ENCODE measurements around the gene SRPRA.

DNA sequence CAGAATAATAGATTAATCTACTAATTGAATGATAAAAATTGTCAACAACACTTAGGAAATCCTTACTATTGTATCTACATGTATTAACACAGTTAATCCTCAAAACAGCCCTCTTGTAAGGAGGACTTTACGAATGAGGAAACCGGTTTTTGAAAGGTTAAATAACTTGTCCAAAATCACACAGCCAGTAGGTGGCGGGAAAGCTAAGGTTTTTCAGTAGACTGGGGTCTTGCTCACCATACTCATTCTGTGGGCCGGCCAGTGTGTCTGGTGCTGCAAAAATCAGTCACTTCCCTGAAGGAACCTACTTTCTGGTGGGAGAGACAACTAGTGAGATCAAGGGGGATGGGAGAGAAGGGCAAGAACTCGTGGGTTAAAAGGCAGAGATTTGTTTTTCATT lies 39.0 kb upstream of the SRPRA start:
- TF ChIP-seq POLR2A (IDR thresholded peaks at IDR 0.05) (no peak), POLR2AphosphoS5 (IDR thresholded peaks at IDR 0.05) (no peak)
- TF ChIP-seq, protein P1, sequence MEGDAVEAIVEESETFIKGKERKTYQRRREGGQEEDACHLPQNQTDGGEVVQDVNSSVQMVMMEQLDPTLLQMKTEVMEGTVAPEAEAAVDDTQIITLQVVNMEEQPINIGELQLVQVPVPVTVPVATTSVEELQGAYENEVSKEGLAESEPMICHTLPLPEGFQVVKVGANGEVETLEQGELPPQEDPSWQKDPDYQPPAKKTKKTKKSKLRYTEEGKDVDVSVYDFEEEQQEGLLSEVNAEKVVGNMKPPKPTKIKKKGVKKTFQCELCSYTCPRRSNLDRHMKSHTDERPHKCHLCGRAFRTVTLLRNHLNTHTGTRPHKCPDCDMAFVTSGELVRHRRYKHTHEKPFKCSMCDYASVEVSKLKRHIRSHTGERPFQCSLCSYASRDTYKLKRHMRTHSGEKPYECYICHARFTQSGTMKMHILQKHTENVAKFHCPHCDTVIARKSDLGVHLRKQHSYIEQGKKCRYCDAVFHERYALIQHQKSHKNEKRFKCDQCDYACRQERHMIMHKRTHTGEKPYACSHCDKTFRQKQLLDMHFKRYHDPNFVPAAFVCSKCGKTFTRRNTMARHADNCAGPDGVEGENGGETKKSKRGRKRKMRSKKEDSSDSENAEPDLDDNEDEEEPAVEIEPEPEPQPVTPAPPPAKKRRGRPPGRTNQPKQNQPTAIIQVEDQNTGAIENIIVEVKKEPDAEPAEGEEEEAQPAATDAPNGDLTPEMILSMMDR (IDR thresholded peaks at IDR 0.05) = no peak

Measured in breast epithelium (tissue), 3 donors.